NCI-H748 (cell line): Measurements from ENCODE around the gene R3HDM4.

Experiments
- DNase-seq: peaks from one replicate; lab custom pipeline; 2025; ENCODE audit not compliant: unreplicated experiment; lab: John Stamatoyannopoulos, UW

R3HDM4 gene

GRCh38 chr19:947707-948539 lies 34.9 kb upstream of the R3HDM4 start:
- no peak for DNase-seq

- no peak for DNase-seq
Measured at GRCh38 chr19:947090-947706, 34.2 kb upstream of the R3HDM4 start.

- no peak for DNase-seq
Measured at GRCh38 chr19:945401-946252, 32.6 kb upstream of the R3HDM4 start.

GRCh38 chr19:944663-945241 lies 31.7 kb upstream of the R3HDM4 start:
- DNase-seq, result peak; percentile 39

GRCh38 chr19:944171-944567 lies 31.1 kb upstream of the R3HDM4 start:
- no peak for DNase-seq

GRCh38 chr19:943551-944170 lies 30.6 kb upstream of the R3HDM4 start:
- no peak for DNase-seq

- no peak for DNase-seq
Measured at GRCh38 chr19:942133-942645, 29.2 kb upstream of the R3HDM4 start.

GRCh38 chr19:941292-942132 lies 28.5 kb upstream of the R3HDM4 start:
- no peak for DNase-seq

- peak; percentile 68 for DNase-seq
Measured at GRCh38 chr19:940591-941291, 27.7 kb upstream of the R3HDM4 start.

GRCh38 chr19:939922-940321 lies 26.9 kb upstream of the R3HDM4 start:
- DNase-seq, result no peak

GRCh38 chr19:939439-939838 lies 26.4 kb upstream of the R3HDM4 start:
- no peak for DNase-seq

GRCh38 chr19:938233-938923 lies 25.4 kb upstream of the R3HDM4 start:
- DNase-seq, result no peak

- no peak for DNase-seq
Measured at GRCh38 chr19:937259-937694, 24.3 kb upstream of the R3HDM4 start.

- DNase-seq, result no peak
Measured at GRCh38 chr19:936175-936546, 23.1 kb upstream of the R3HDM4 start.

GRCh38 chr19:934865-935479 lies 22.0 kb upstream of the R3HDM4 start:
- peak; percentile 16 for DNase-seq

- DNase-seq, result no peak
Measured at GRCh38 chr19:934197-934840, 21.3 kb upstream of the R3HDM4 start.

GRCh38 chr19:933553-933882 lies 20.5 kb upstream of the R3HDM4 start:
- DNase-seq, result no peak
